Neural progenitor cell (in vitro differentiated cells): ENCODE data around the gene ADCY2.

Experiments
- CTCF ChIP-seq: fragments of 200-600 bp; sonication (generic); IDR thresholded peaks from 2 replicates; pipeline ENCODE4 v1.5.1; 2017; ENCODE audit warnings: antibody characterized with exemption, mild to moderate bottlenecking
- EZH2 ChIP-seq: fragments of 200-600 bp; sonication (generic); IDR thresholded peaks from 2 replicates; pipeline ENCODE4 v1.6.1; 2017; ENCODE audit warnings: antibody characterized with exemption, mild to moderate bottlenecking, moderate library complexity
- EZH2phosphoT487 ChIP-seq: fragments of 200-600 bp; sonication (generic); IDR thresholded peaks from 2 replicates; pipeline ENCODE4 v1.6.1; 2017; ENCODE audit warnings: antibody characterized with exemption

- TF ChIP-seq CTCF: no peak
- no peak for TF ChIP-seq EZH2
- no peak for TF ChIP-seq EZH2phosphoT487
These were observed 39.0 kb downstream of the ADCY2 start for GRCh38 chr5:7434914-7435313.
